MM.1S (cell line): ENCODE data around the gene SPIRE2.

Experiments used
- DNase-seq: peaks from one replicate; pipeline ENCODE4 v3.0.0-alpha.2; 2015
- H2AFZ ChIP-seq: fragments of 300-600 bp; sonication (generic); 2 replicates; pipeline ENCODE4 v1.6.0; 2016; ENCODE audit warnings: antibody characterized with exemption, low read length
- H3F3A ChIP-seq: fragments of 300-600 bp; sonication (generic); 2 replicates; pipeline ENCODE4 v1.6.1; 2016; ENCODE audit warnings: mild to moderate bottlenecking, antibody characterized with exemption, low read length, moderate library complexity, mixed read lengths; ENCODE audit not compliant: insufficient read depth
- H3K27ac ChIP-seq: fragments of 300-600 bp; sonication (generic); 2 replicates; pipeline ENCODE4 v1.5.1; 2016; ENCODE audit warnings: mild to moderate bottlenecking, low read length
- H3K27me3 ChIP-seq: fragments of 300-600 bp; sonication (generic); replicated peaks from 2 replicates; pipeline ENCODE4 v1.6.0; 2016; ENCODE audit warnings: low read length; ENCODE audit not compliant: insufficient read depth
- H3K36me3 ChIP-seq: fragments of 300-600 bp; sonication (generic); replicated peaks from 2 replicates; pipeline ENCODE4 v1.6.1; 2016; ENCODE audit warnings: mild to moderate bottlenecking, low read length, mixed read lengths; ENCODE audit not compliant: insufficient read depth
- H3K4me1 ChIP-seq: fragments of 300-600 bp; sonication (generic); 2 replicates; pipeline ENCODE4 v1.6.1; 2016; ENCODE audit warnings: low read length, mixed read lengths
- H3K4me2 ChIP-seq: fragments of 300-600 bp; sonication (generic); 2 replicates; pipeline ENCODE4 v1.6.0; 2016; ENCODE audit warnings: low read depth, low read length
- H3K4me3 ChIP-seq: fragments of 300-600 bp; sonication (generic); 2 replicates; pipeline ENCODE4 v1.5.1; 2016; ENCODE audit warnings: low read length, mixed read lengths
- H3K79me2 ChIP-seq: fragments of 300-600 bp; sonication (generic); 2 replicates; pipeline ENCODE4 v1.6.1; 2016; ENCODE audit warnings: mixed run types, low read length, mixed read lengths
- H3K9ac ChIP-seq: fragments of 300-600 bp; sonication (generic); 2 replicates; pipeline ENCODE4 v1.6.1; 2016; ENCODE audit warnings: low read length, mixed read lengths
- H3K9me2 ChIP-seq: fragments of 300-600 bp; sonication (generic); replicated peaks from 2 replicates; pipeline ENCODE4 v1.6.1; 2016; ENCODE audit warnings: mild to moderate bottlenecking, low read length, mixed read lengths; ENCODE audit not compliant: insufficient read depth
- H3K9me3 ChIP-seq: fragments of 300-600 bp; sonication (generic); replicated peaks from 2 replicates; pipeline ENCODE4 v1.6.1; 2016; ENCODE audit warnings: mild to moderate bottlenecking, low read length, mixed read lengths; ENCODE audit not compliant: insufficient read depth
- H4K20me1 ChIP-seq: fragments of 300-600 bp; sonication (generic); 2 replicates; pipeline ENCODE4 v1.6.1; 2016; ENCODE audit warnings: mild to moderate bottlenecking, low read length, moderate library complexity, mixed read lengths; ENCODE audit not compliant: insufficient read depth
- EZH2 ChIP-seq: fragments of 300-600 bp; sonication (generic); optimal IDR thresholded peaks from 2 replicates; pipeline ENCODE3; 2017; ENCODE audit warnings: low read depth, mild to moderate bottlenecking, antibody characterized with exemption, low read length, mixed read lengths
- EZH2phosphoT487 ChIP-seq: fragments of 300-600 bp; sonication (generic); IDR thresholded peaks from 2 replicates; pipeline ENCODE4 v1.6.1; 2018; ENCODE audit warnings: antibody characterized with exemption, low read length
- TF ChIP-seq, protein P1 (sequence below): fragments of 300-600 bp; sonication (generic); IDR thresholded peaks from 2 replicates; pipeline ENCODE4 v1.5.1; 2016; ENCODE audit warnings: antibody characterized with exemption, low read length, mixed read lengths

The SPIRE2 gene

GRCh38 chr16:89907055-89907814 is 79.0 kb downstream of the SPIRE2 start:
- Histone ChIP-seq H3K4me3 (no peak overlapping the region), H3K4me1 (no peaks in the 10 kb centered on the region), H3K27ac (no peak overlapping the region), H3K9me3 (no peaks in the 10 kb centered on the region), H3K27me3 (no peaks in the 10 kb centered on the region), H3K9ac (no peak overlapping the region), H3K4me2 (no peak overlapping the region), H3K9me2 (no peaks in the 10 kb centered on the region), H3K36me3 (no peaks in the 10 kb centered on the region), H4K20me1 (no peaks in the 10 kb centered on the region), H3F3A (no peaks in the 10 kb centered on the region), H3K79me2 (no peaks in the 10 kb centered on the region), H2AFZ (no peak overlapping the region)
- DNase-seq: no peak
- no peak for TF ChIP-seq EZH2
- TF ChIP-seq, protein P1, sequence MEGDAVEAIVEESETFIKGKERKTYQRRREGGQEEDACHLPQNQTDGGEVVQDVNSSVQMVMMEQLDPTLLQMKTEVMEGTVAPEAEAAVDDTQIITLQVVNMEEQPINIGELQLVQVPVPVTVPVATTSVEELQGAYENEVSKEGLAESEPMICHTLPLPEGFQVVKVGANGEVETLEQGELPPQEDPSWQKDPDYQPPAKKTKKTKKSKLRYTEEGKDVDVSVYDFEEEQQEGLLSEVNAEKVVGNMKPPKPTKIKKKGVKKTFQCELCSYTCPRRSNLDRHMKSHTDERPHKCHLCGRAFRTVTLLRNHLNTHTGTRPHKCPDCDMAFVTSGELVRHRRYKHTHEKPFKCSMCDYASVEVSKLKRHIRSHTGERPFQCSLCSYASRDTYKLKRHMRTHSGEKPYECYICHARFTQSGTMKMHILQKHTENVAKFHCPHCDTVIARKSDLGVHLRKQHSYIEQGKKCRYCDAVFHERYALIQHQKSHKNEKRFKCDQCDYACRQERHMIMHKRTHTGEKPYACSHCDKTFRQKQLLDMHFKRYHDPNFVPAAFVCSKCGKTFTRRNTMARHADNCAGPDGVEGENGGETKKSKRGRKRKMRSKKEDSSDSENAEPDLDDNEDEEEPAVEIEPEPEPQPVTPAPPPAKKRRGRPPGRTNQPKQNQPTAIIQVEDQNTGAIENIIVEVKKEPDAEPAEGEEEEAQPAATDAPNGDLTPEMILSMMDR: no peak
- TF ChIP-seq EZH2phosphoT487: no peak

DNA sequence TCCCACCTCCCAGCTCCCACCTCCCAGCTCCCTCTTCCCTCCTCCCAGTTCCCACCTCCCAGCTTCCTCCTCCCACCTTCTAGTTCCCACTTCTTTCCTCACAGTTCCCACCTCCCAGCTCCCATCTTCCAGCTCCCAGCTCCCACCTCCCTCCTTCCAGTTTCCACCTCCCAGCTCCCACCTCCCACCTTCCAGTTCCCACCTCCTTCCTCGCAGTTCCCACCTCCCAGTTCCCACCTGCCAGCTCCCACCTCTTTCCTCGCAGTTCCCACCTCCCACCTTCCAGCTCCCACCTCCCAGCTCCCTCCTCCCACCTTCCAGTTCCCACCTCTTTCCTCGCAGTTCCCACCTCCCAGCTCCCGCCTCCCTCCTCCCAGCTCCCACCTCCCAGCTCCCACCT is 80.0 kb downstream of the SPIRE2 start:
- Histone ChIP-seq H3K27ac (no peak overlapping the region), H3K4me1 (no peaks in the 10 kb centered on the region), H3K4me2 (no peak overlapping the region), H3K36me3 (no peaks in the 10 kb centered on the region), H4K20me1 (no peaks in the 10 kb centered on the region), H3K9ac (no peak overlapping the region), H3K27me3 (no peaks in the 10 kb centered on the region), H3K4me3 (no peak overlapping the region), H3K9me3 (no peaks in the 10 kb centered on the region), H3K79me2 (no peaks in the 10 kb centered on the region), H3K9me2 (no peaks in the 10 kb centered on the region), H2AFZ (no peak overlapping the region), H3F3A (no peaks in the 10 kb centered on the region)
- TF ChIP-seq, protein P1: no peak
- no peak for TF ChIP-seq EZH2
- no peak for DNase-seq

GRCh38 chr16:89909777-89910716 is 81.8 kb downstream of the SPIRE2 start:
- no peak overlapping the region for H3K4me3 ChIP-seq
- TF ChIP-seq, protein P1: peak; percentile 51
- no peak for TF ChIP-seq EZH2
- no peak overlapping the region for H3K27ac ChIP-seq
- no peak overlapping the region for H3K9ac ChIP-seq
- no peaks in the 10 kb centered on the region for H4K20me1 ChIP-seq
- H3K9me3 ChIP-seq: no peaks in the 10 kb centered on the region
- H3K27me3 ChIP-seq: no peaks in the 10 kb centered on the region
- no peak overlapping the region for H2AFZ ChIP-seq
- H3F3A ChIP-seq: no peaks in the 10 kb centered on the region
- no peaks in the 10 kb centered on the region for H3K79me2 ChIP-seq
- no peak overlapping the region for H3K4me2 ChIP-seq
- H3K36me3 ChIP-seq: no peaks in the 10 kb centered on the region
- DNase-seq: no peak
- no peaks in the 10 kb centered on the region for H3K4me1 ChIP-seq
- no peaks in the 10 kb centered on the region for H3K9me2 ChIP-seq
